ENCODE data around the gene AMER1.

- TF ChIP-seq CTCF (IDR thresholded peaks at IDR 0.05; ENCODE audit: insufficient read depth, low read depth, low read length) (no peak), EZH2 (IDR thresholded peaks at IDR 0.05; ENCODE audit: insufficient read depth, low read length) (no peak)
Observed at GRCh38 chrX:64192040-64192439, 13.5 kb downstream of the AMER1 start.

All from astrocyte (in vitro differentiated cells and primary cell).